GM23338 (cell line): ENCODE results near the gene MYO1D.

ENCODE experiments used
- CREB1 ChIP-seq: fragments of 250-450 bp; sonication (Bioruptor Pico); IDR thresholded peaks from 2 replicates; pipeline ENCODE4 v1.5.0; 2020; ENCODE audit warnings: low read depth, mild to moderate bottlenecking, moderate library complexity
- EZH2 ChIP-seq: fragments of 200-600 bp; sonication (generic); IDR thresholded peaks from one replicate; pipeline ENCODE4 v1.8.0; 2017; ENCODE audit warnings: antibody characterized with exemption, mild to moderate bottlenecking, low read depth; ENCODE audit not compliant: unreplicated experiment
- EZH2phosphoT487 ChIP-seq: fragments of 200-600 bp; sonication (generic); IDR thresholded peaks from one replicate; pipeline ENCODE4 v1.8.1; 2018; ENCODE audit warnings: antibody characterized with exemption; ENCODE audit not compliant: unreplicated experiment
- JUNB ChIP-seq: IDR thresholded peaks from one replicate; pipeline ENCODE4 v1.6.1; 2016; ENCODE audit warnings: antibody characterized with exemption; ENCODE audit not compliant: unreplicated experiment
- NANOG ChIP-seq: IDR thresholded peaks from 2 replicates; pipeline ENCODE4 v1.6.1; 2016; ENCODE audit warnings: antibody characterized with exemption, borderline replicate concordance
- POLR2AphosphoS5 ChIP-seq: IDR thresholded peaks from 2 replicates; pipeline ENCODE4 v1.6.1; 2016; ENCODE audit warnings: antibody characterized with exemption, low read depth
- STAT1 ChIP-seq: IDR thresholded peaks from one replicate; pipeline ENCODE4 v1.6.1; 2016; ENCODE audit warnings: antibody characterized with exemption; ENCODE audit not compliant: unreplicated experiment
- ZNF114 ChIP-seq: fragments of 250-450 bp; sonication (Bioruptor Pico); IDR thresholded peaks from 2 replicates; pipeline ENCODE4 v1.5.0; 2020; ENCODE audit warnings: mild to moderate bottlenecking, moderate library complexity
- ZNF331 ChIP-seq: fragments of 250-450 bp; sonication (Bioruptor Pico); IDR thresholded peaks from 2 replicates; pipeline ENCODE4 v1.5.0; 2020; ENCODE audit warnings: low read depth, mild to moderate bottlenecking, moderate library complexity
- TF ChIP-seq, protein P1 (sequence below): IDR thresholded peaks from one replicate; pipeline ENCODE4 v1.6.1; 2018; ENCODE audit warnings: antibody characterized with exemption; ENCODE audit not compliant: unreplicated experiment
- TF ChIP-seq, protein P2 (sequence below), 2 experiments: fragments of 200-600 bp in 1 of 2; sonication (generic) in 1 of 2; conservative IDR thresholded peaks; 2 replicates each; pipeline versions ENCODE4 v1.5.1 to v1.6.1; 2016 to 2017; ENCODE audit warnings: antibody characterized with exemption in 2 of 2, low read depth in 2 of 2, mild to moderate bottlenecking in 2 of 2, moderate library complexity in 1 of 2
- TF ChIP-seq, protein P3 (sequence below): IDR thresholded peaks from 2 replicates; pipeline ENCODE4 v1.6.1; 2016; ENCODE audit warnings: antibody characterized with exemption
- TF ChIP-seq, protein P4 (sequence below): fragments of 250-450 bp; sonication (Bioruptor Pico); IDR thresholded peaks from 2 replicates; pipeline ENCODE4 v1.5.0; 2020; ENCODE audit warnings: mild to moderate bottlenecking, moderate library complexity

DNA sequence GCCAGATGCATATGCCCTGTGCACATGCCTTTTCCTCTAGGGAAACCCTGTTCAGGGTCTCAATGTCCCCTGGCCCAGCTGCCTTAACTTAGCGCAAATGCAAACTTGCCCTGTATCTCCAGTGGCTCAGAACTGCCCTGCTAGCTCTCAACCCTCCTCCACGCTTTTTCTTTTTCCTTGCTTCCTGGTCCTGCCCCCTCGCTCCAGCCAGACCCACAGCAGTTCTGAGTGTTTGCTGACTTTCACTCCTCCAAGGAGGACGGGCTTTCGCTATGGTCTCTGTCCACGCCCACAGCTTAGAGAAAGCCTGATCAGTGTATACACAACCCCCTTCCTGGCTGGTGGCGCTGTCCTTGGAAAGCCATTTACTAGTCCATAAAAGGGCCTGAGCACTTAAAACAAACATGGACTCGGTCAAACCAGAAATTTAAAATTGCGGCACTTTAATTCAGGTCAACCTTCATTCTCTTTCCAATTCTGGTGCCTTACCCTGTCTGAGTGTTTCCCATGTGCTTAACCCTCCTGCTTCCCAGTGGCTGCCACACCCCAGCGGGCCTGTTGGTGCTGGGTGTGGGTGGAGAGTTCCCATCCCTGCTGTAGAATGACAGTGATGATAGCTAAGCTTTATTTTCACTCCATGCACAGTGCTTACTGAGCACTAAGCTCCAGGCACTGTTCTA lies 35.4 kb upstream of the MYO1D start:
- TF ChIP-seq, protein P1, sequence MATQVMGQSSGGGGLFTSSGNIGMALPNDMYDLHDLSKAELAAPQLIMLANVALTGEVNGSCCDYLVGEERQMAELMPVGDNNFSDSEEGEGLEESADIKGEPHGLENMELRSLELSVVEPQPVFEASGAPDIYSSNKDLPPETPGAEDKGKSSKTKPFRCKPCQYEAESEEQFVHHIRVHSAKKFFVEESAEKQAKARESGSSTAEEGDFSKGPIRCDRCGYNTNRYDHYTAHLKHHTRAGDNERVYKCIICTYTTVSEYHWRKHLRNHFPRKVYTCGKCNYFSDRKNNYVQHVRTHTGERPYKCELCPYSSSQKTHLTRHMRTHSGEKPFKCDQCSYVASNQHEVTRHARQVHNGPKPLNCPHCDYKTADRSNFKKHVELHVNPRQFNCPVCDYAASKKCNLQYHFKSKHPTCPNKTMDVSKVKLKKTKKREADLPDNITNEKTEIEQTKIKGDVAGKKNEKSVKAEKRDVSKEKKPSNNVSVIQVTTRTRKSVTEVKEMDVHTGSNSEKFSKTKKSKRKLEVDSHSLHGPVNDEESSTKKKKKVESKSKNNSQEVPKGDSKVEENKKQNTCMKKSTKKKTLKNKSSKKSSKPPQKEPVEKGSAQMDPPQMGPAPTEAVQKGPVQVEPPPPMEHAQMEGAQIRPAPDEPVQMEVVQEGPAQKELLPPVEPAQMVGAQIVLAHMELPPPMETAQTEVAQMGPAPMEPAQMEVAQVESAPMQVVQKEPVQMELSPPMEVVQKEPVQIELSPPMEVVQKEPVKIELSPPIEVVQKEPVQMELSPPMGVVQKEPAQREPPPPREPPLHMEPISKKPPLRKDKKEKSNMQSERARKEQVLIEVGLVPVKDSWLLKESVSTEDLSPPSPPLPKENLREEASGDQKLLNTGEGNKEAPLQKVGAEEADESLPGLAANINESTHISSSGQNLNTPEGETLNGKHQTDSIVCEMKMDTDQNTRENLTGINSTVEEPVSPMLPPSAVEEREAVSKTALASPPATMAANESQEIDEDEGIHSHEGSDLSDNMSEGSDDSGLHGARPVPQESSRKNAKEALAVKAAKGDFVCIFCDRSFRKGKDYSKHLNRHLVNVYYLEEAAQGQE: no peak
- TF ChIP-seq, protein P2, sequence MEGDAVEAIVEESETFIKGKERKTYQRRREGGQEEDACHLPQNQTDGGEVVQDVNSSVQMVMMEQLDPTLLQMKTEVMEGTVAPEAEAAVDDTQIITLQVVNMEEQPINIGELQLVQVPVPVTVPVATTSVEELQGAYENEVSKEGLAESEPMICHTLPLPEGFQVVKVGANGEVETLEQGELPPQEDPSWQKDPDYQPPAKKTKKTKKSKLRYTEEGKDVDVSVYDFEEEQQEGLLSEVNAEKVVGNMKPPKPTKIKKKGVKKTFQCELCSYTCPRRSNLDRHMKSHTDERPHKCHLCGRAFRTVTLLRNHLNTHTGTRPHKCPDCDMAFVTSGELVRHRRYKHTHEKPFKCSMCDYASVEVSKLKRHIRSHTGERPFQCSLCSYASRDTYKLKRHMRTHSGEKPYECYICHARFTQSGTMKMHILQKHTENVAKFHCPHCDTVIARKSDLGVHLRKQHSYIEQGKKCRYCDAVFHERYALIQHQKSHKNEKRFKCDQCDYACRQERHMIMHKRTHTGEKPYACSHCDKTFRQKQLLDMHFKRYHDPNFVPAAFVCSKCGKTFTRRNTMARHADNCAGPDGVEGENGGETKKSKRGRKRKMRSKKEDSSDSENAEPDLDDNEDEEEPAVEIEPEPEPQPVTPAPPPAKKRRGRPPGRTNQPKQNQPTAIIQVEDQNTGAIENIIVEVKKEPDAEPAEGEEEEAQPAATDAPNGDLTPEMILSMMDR (conservative IDR thresholded peaks at IDR 0.05; ENCODE audit: low read depth in 2 of 2): peak in 1 of 2 experiments; percentile 24; a peak in 1 of 4 replicates
- TF ChIP-seq EZH2 (no peak), POLR2AphosphoS5 (no peak), CREB1 (CRISPR knock-in tag) (no peak), JUNB (no peak), EZH2phosphoT487 (no peak), STAT1 (no peak), ZNF114 (CRISPR knock-in tag) (no peak), NANOG (no peak), ZNF331 (CRISPR knock-in tag) (no peak)
- TF ChIP-seq, protein P3, sequence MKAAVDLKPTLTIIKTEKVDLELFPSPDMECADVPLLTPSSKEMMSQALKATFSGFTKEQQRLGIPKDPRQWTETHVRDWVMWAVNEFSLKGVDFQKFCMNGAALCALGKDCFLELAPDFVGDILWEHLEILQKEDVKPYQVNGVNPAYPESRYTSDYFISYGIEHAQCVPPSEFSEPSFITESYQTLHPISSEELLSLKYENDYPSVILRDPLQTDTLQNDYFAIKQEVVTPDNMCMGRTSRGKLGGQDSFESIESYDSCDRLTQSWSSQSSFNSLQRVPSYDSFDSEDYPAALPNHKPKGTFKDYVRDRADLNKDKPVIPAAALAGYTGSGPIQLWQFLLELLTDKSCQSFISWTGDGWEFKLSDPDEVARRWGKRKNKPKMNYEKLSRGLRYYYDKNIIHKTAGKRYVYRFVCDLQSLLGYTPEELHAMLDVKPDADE: no peak
- TF ChIP-seq, protein P4, sequence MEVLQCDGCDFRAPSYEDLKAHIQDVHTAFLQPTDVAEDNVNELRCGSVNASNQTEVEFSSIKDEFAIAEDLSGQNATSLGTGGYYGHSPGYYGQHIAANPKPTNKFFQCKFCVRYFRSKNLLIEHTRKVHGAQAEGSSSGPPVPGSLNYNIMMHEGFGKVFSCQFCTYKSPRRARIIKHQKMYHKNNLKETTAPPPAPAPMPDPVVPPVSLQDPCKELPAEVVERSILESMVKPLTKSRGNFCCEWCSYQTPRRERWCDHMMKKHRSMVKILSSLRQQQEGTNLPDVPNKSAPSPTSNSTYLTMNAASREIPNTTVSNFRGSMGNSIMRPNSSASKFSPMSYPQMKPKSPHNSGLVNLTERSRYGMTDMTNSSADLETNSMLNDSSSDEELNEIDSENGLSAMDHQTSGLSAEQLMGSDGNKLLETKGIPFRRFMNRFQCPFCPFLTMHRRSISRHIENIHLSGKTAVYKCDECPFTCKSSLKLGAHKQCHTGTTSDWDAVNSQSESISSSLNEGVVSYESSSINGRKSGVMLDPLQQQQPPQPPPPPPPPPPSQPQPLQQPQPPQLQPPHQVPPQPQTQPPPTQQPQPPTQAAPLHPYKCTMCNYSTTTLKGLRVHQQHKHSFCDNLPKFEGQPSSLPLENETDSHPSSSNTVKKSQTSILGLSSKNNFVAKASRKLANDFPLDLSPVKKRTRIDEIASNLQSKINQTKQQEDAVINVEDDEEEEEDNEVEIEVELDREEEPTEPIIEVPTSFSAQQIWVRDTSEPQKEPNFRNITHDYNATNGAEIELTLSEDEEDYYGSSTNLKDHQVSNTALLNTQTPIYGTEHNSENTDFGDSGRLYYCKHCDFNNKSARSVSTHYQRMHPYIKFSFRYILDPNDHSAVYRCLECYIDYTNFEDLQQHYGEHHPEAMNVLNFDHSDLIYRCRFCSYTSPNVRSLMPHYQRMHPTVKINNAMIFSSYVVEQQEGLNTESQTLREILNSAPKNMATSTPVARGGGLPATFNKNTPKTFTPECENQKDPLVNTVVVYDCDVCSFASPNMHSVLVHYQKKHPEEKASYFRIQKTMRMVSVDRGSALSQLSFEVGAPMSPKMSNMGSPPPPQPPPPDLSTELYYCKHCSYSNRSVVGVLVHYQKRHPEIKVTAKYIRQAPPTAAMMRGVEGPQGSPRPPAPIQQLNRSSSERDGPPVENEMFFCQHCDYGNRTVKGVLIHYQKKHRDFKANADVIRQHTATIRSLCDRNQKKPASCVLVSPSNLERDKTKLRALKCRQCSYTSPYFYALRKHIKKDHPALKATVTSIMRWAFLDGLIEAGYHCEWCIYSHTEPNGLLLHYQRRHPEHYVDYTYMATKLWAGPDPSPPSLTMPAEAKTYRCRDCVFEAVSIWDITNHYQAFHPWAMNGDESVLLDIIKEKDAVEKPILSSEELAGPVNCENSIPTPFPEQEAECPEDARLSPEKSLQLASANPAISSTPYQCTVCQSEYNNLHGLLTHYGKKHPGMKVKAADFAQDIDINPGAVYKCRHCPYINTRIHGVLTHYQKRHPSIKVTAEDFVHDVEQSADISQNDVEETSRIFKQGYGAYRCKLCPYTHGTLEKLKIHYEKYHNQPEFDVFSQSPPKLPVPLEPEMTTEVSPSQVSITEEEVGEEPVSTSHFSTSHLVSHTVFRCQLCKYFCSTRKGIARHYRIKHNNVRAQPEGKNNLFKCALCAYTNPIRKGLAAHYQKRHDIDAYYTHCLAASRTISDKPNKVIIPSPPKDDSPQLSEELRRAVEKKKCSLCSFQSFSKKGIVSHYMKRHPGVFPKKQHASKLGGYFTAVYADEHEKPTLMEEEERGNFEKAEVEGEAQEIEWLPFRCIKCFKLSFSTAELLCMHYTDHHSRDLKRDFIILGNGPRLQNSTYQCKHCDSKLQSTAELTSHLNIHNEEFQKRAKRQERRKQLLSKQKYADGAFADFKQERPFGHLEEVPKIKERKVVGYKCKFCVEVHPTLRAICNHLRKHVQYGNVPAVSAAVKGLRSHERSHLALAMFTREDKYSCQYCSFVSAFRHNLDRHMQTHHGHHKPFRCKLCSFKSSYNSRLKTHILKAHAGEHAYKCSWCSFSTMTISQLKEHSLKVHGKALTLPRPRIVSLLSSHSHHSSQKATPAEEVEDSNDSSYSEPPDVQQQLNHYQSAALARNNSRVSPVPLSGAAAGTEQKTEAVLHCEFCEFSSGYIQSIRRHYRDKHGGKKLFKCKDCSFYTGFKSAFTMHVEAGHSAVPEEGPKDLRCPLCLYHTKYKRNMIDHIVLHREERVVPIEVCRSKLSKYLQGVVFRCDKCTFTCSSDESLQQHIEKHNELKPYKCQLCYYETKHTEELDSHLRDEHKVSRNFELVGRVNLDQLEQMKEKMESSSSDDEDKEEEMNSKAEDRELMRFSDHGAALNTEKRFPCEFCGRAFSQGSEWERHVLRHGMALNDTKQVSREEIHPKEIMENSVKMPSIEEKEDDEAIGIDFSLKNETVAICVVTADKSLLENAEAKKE (CRISPR knock-in tag): no peak
